ENCODE data around the gene CCBE1.

Gene CCBE1

GRCh38 chr18:59697236-59697932 is at the start of gene CCBE1:
Gene CCBE1 (minus strand): TSS chr18:59697423.
- DNase-seq (ENCODE audit: low read depth, low spot score) = no peak
- POLR2A ChIA-PET = interaction anchor here (0.6 to 2.1 kb wide), 5 partner anchors 21 to 126 kb away, joined by 3 to 9 read pairs (median 4); no protein-coding TSS in a partner anchor
- CTCF ChIA-PET = interaction anchor here (0.6 to 3.0 kb wide), 84 partner anchors 11 to 450 kb away, joined by 3 to 103 read pairs (median 5); no protein-coding TSS in a partner anchor
- peak; percentile 97 for TF ChIP-seq CTCF (IDR thresholded peaks at IDR 0.05; ENCODE audit: insufficient read depth, low read length, missing control alignments)
- peak within 1 kb of the TSS; percentile 94 for H3K4me3 ChIP-seq (ENCODE audit: low read depth, low read length)

- DNase-seq (ENCODE audit: low read depth, low spot score) = peak; percentile 97
- H3K4me3 ChIP-seq (ENCODE audit: low read depth, low read length) = no peak overlapping the region
- CTCF ChIA-PET = interaction anchor here (0.8 to 4.3 kb wide), 6 partner anchors 11 to 113 kb away, joined by 3 to 27 read pairs (median 3); partner anchors contain the start of gene CCBE1
- POLR2A ChIA-PET = interaction anchor here (0.6 to 2.6 kb wide), 4 partner anchors 26 to 48 kb away, joined by 3 to 32 read pairs (median 4); no protein-coding TSS in a partner anchor
- no peak for TF ChIP-seq CTCF (IDR thresholded peaks at IDR 0.05; ENCODE audit: insufficient read depth, low read length, missing control alignments)
Measured at GRCh38 chr18:59744271-59744721, 47.1 kb upstream of the CCBE1 start.

- no peak overlapping the region for H3K4me3 ChIP-seq (ENCODE audit: low read depth, low read length)
- ChIA-PET POLR2A (interaction anchor here (2.6 kb wide), 1 partner anchor 25 kb away, joined by 32 read pairs; no protein-coding TSS in a partner anchor), CTCF (interaction anchor here (0.8 to 4.3 kb wide), 8 partner anchors 8 to 112 kb away, joined by 3 to 27 read pairs (median 4); partner anchors contain the start of gene CCBE1)
- no peak for DNase-seq (ENCODE audit: low read depth, low spot score)
- no peak for TF ChIP-seq CTCF (IDR thresholded peaks at IDR 0.05; ENCODE audit: insufficient read depth, low read length, missing control alignments)
Measured at GRCh38 chr18:59743566-59743965, 46.3 kb upstream of the CCBE1 start.

GRCh38 chr18:59742325-59743111 is 45.3 kb upstream of the CCBE1 start:
- no peak for DNase-seq (ENCODE audit: low read depth, low spot score)
- ChIA-PET POLR2A (interaction anchor here (2.6 kb wide), 1 partner anchor 24 kb away, joined by 32 read pairs; no protein-coding TSS in a partner anchor), CTCF (interaction anchor here (0.7 to 4.3 kb wide), 8 partner anchors 9 to 111 kb away, joined by 3 to 27 read pairs (median 4); partner anchors contain the start of gene CCBE1)
- H3K4me3 ChIP-seq (ENCODE audit: low read depth, low read length) = no peak overlapping the region
- no peak for TF ChIP-seq CTCF (IDR thresholded peaks at IDR 0.05; ENCODE audit: insufficient read depth, low read length, missing control alignments)

GRCh38 chr18:59740141-59740540 is 42.9 kb upstream of the CCBE1 start:
- no peak for DNase-seq (ENCODE audit: low read depth, low spot score)
- TF ChIP-seq CTCF (IDR thresholded peaks at IDR 0.05; ENCODE audit: insufficient read depth, low read length, missing control alignments) = no peak
- no peak overlapping the region for H3K4me3 ChIP-seq (ENCODE audit: low read depth, low read length)
- ChIA-PET POLR2A (no interaction called here), CTCF (interaction anchor here (1.2 kb wide), 2 partner anchors 10 to 83 kb away, joined by 3 to 5 read pairs; no protein-coding TSS in a partner anchor)

Data from AG04449 (cell line).